BLaER1 (cell line): Measurements from ENCODE around the gene CMIP.
"Not testable (repeated sequence)": the region's sequence is repeated elsewhere in the genome, so short reads cannot be mapped to it uniquely, and the experiment has no call there.

Source experiments
- H3K27ac ChIP-seq: shearing (Covaris generic); formaldehyde crosslinking; 2 replicates; pipeline ENCODE4 v1.8.1; 2022
- H3K27me3 ChIP-seq: shearing (Covaris generic); formaldehyde crosslinking; 2 replicates; pipeline ENCODE4 v1.8.1; 2022
- H3K36me3 ChIP-seq: shearing (Covaris generic); formaldehyde crosslinking; 2 replicates; pipeline ENCODE4 v1.8.1; 2022
- H3K4me1 ChIP-seq: shearing (Covaris generic); formaldehyde crosslinking; 2 replicates; pipeline ENCODE4 v1.8.1; 2022
- H3K4me2 ChIP-seq: shearing (Covaris generic); formaldehyde crosslinking; 2 replicates; pipeline ENCODE4 v1.8.1; 2022
- H3K4me3 ChIP-seq: shearing (Covaris generic); formaldehyde crosslinking; 2 replicates; pipeline ENCODE4 v1.8.1; 2022
- H3K9ac ChIP-seq: shearing (Covaris generic); formaldehyde crosslinking; 2 replicates; pipeline ENCODE4 v1.8.1; 2022
- H3K9me3 ChIP-seq: shearing (Covaris generic); formaldehyde crosslinking; 2 replicates; pipeline ENCODE4 v1.8.1; 2022
- H4K20me1 ChIP-seq: shearing (Covaris generic); formaldehyde crosslinking; 2 replicates; pipeline ENCODE4 v1.8.1; 2022
- Cebpa-rat ChIP-seq: shearing (Covaris generic); IDR thresholded peaks from 2 replicates; pipeline ENCODE4 v1.8.1; 2022

Gene CMIP

DNA sequence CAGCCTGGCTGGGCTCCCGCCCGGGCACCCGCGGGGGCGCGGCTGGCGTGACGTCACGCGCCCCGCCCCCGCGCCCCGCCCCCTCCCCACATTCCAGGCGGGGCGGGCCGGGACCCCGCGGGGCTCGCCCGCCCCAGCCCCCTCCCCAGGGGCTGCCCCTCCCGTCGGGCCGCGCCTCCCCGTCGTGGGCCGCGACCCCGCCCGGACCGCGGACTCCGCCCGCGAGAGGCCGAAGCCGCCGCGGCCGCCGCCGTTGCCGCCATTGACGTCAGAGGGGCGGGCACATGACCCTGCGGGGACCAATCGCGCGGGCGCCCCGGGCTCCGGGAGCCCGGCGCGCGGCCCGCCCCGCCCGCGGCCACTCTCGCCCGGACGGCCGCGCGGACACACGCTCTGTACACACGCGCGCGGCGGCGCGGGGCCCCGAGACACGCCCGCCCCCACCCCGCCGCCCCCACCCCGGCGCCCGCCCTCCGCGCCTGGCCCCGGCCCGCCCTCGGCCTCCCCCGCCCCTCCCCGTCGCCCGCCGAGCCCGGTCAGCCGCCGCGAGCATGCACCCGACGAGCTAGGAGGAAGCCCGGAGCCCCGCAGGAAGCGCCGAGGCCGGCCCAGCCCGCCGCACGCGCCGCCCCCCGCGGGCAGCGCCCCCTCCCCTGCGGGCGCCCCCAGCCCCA lies at the start of gene CMIP:
CMIP (plus strand) TSS at position 361 of the 674 bp plus-strand sequence.
- Histone ChIP-seq H3K4me3 (peak within 1 kb of the TSS; percentile 84), H3K4me1 (peaks cover 46% of the 10 kb centered on the region), H3K9me3 (peaks cover 4% of the 10 kb centered on the region), H3K27ac (peak within 1 kb of the TSS; percentile 89), H3K36me3 (peaks cover 12% of the 10 kb centered on the region; the same call in 1 of the 2 replicates), H3K27me3 (no peaks in the 10 kb centered on the region), H4K20me1 (peaks cover 33% of the 10 kb centered on the region), H3K9ac (peak within 1 kb of the TSS; percentile 95), H3K4me2 (peak within 1 kb of the TSS; percentile 93)
- TF ChIP-seq Cebpa-rat = no peak

DNA sequence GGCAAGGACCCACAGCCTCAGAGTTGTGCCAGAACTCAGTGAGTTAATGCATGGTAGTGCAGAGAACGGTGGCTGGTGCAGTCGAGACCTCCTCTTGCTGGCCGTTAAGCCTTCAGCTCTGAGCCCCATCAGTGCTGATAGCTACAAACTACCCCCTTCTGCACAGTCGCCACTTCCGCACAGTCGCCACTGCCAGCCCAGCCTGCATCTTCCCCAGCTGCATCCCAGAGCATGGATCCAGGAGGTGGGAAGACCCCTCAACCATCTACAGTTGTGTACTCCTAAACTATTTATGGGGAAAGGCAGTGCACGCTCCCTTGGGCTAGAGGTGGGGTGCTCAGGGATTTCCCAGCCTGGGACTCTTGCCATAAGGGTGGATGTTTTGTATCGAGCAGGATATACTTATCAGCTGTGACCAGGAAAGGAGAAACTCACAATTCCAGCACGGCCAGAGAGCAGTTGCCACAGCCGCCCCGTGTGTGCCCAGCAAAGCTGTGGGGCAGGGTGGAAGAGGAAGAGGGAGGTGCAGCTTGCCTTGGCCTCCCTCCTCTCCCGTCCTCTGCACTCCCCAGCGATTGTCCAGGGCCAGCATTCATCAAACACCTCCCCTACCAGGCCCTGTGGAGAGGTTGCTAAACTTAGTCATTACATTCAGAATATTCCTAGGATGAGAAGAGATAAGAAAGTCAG lies 49.5 kb upstream of the CMIP start:
- H3K9me3 ChIP-seq = peaks cover 9% of the 10 kb centered on the region; the same call in 1 of the 2 replicates
- TF ChIP-seq Cebpa-rat = no peak
- H3K27ac ChIP-seq = no peak overlapping the region

DNA sequence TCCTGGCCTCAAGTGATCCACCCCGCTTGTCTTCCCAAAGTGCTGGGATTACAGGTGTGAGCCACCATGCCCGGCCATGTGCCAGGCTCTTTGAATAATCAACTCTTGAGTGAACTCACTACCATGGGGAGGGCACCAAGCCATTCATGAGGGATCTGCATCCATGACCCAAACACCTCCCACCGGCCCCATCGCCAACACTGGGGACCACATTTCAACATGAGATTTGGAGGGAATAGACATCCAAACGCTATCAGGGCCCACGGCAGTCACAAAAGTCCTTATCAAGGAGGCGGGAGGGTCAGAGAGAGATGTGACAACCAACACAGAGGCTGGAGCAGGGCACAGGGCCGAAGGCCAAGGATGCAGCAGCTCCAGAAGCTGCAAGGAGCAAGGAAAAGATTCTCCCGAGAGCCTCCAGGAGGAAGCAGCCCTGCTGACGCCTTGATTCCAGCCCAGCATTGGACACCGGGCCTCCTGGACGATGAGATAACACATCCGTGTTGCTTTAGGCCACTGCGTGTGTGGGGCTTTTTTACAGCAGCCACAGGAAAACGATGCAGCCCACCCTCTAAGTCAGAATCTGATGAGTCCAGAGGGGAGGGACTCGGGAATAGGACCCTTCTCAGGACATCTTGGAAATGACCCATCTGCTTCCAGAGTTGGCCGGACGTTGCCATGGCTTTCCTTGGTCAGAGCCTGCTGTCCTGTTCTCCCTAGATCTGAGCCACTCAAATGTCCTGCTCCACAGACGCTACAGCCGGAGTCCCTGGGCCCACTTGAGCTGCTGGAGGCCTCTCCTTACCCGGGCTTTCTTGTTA lies 47.3 kb upstream of the CMIP start:
- Histone ChIP-seq H3K27me3 (no peaks in the 10 kb centered on the region), H3K4me1 (no peaks in the 10 kb centered on the region), H3K36me3 (peaks cover 6% of the 10 kb centered on the region; the same call in 1 of the 2 replicates), H3K9me3 (peaks cover 9% of the 10 kb centered on the region; the same call in 1 of the 2 replicates), H3K4me3 (no peak overlapping the region), H4K20me1 (no peaks in the 10 kb centered on the region), H3K9ac (no peak overlapping the region), H3K4me2 (no peak overlapping the region), H3K27ac (no peak overlapping the region)
- TF ChIP-seq Cebpa-rat = no peak

More for the DNA sequence above, 49.5 kb upstream of the CMIP start:
- H4K20me1 ChIP-seq = no peaks in the 10 kb centered on the region
- peaks cover 22% of the 10 kb centered on the region for H3K36me3 ChIP-seq
- H3K9ac ChIP-seq = no peak overlapping the region
- no peak overlapping the region for H3K4me2 ChIP-seq
- no peaks in the 10 kb centered on the region for H3K27me3 ChIP-seq
- no peak overlapping the region for H3K4me3 ChIP-seq
- H3K4me1 ChIP-seq = no peaks in the 10 kb centered on the region

DNA sequence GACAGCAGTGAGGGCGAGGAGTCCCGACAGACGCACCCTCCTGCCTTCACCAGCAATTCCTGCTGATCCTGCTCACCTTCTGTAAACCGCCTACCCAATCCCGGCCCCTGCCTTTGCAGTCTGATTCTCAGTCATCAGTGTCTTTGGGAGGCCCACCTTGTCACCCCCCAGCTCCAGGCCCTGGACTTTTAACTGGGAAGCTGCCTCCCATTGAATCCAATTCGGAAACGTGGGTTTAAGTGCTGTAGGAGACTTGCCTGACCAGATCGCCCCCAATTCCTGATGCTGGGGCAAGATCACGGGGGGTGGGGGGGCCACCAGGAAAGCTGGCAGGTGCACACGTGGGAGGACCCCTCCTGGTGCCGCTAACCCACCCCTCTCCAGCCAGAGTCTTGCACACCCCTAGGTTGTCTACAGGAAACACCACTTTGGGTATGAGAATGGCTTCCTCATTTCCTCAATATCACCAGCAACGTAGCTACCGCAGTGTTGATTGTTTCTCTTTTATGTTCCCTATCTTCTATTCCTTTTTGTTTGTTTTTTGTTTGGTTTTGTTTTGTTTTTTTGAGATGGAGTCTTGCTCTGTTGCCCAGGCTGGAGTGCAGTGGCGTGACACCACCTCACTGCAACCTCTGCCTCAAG lies 46.6 kb upstream of the CMIP start:
- no peak for TF ChIP-seq Cebpa-rat
- Histone ChIP-seq H3K4me3 (no peak overlapping the region), H3K27ac (no peak overlapping the region), H3K4me1 (no peaks in the 10 kb centered on the region), H3K9me3 (peaks cover 9% of the 10 kb centered on the region; the same call in 1 of the 2 replicates), H3K27me3 (no peaks in the 10 kb centered on the region), H3K36me3 (no peaks in the 10 kb centered on the region), H3K9ac (no peak overlapping the region), H3K4me2 (no peak overlapping the region), H4K20me1 (no peaks in the 10 kb centered on the region)

DNA sequence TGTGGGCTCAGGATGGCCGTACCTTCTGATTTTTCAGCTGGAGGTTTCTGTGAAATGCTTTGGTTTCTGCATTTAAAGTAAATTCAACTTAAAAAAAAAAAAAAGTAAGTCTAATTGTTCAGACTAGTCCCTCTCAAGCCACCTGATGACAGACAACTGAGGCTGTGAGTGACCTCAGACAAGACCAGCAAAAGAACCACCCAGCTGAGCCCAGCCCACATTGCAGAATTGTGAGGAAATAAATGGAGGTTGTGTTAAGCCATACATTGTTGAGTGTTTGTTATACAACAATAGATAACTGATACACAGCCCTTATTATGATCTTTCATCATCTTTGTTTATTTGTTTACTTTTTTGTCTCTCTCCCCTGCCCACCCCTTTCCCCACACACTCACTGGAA lies 44.7 kb upstream of the CMIP start:
- peaks cover 10% of the 10 kb centered on the region; the same call in 1 of the 2 replicates for H3K4me1 ChIP-seq
- H3K9ac ChIP-seq = no peak overlapping the region
- no peaks in the 10 kb centered on the region for H3K27me3 ChIP-seq
- no peak overlapping the region for H3K27ac ChIP-seq
- no peaks in the 10 kb centered on the region for H4K20me1 ChIP-seq
- no peaks in the 10 kb centered on the region for H3K36me3 ChIP-seq
- TF ChIP-seq Cebpa-rat = no peak
- H3K4me3 ChIP-seq = no peak overlapping the region
- peaks cover 9% of the 10 kb centered on the region; the same call in 1 of the 2 replicates for H3K9me3 ChIP-seq
- no peak overlapping the region for H3K4me2 ChIP-seq

DNA sequence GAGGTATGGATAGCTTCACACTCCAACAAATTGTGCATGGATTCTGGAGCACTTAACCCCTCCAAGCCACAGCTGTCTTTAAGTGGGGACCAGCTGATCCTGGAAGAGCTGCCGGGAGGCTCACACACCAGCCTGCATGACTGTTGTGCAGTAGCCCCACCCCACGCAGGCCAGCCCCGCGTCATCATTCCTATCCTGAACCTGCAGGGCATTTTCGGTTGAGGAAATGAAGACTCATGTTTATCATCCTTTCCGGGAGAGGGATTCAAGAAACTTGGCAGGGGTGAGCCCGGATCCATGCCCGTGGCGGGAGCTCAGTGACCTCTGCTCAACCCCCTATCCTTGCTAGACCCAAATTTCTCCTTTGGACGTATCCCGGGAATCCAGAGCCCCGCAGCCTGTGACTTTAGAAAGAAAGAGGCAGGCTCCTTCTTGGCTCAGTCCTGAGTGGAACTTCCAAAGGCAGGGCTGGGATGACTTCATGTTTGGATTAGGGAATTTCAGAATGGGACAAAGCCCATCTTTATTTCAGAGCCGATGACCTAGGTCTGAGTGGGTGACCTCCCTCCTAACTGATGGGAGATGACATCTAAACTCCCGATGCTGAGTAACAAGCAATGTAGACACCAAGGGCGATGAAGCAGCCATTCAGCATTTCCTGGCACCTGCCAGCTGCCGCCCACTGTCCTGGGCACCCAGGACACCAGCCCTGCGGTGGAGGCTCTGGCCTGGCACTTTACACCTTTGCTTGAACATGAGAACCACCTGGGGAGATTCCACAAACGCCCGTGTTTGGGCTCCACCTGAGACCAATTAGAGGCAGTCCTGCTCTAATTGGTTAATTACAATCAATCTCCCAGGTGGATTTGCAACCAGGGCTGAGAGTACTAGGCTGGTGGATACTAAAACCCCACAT lies 43.3 kb upstream of the CMIP start:
- H3K9me3 ChIP-seq = peaks cover 9% of the 10 kb centered on the region; the same call in 1 of the 2 replicates
- H3K27me3 ChIP-seq = no peaks in the 10 kb centered on the region
- H3K4me1 ChIP-seq = peaks cover 10% of the 10 kb centered on the region; the same call in 1 of the 2 replicates
- H3K4me2 ChIP-seq = peak overlapping the region; percentile 2; the same call in 1 of the 2 replicates
- no peak overlapping the region for H3K4me3 ChIP-seq
- no peaks in the 10 kb centered on the region for H3K36me3 ChIP-seq
- no peak overlapping the region for H3K9ac ChIP-seq
- no peaks in the 10 kb centered on the region for H4K20me1 ChIP-seq
- no peak overlapping the region for H3K27ac ChIP-seq
- TF ChIP-seq Cebpa-rat = no peak

DNA sequence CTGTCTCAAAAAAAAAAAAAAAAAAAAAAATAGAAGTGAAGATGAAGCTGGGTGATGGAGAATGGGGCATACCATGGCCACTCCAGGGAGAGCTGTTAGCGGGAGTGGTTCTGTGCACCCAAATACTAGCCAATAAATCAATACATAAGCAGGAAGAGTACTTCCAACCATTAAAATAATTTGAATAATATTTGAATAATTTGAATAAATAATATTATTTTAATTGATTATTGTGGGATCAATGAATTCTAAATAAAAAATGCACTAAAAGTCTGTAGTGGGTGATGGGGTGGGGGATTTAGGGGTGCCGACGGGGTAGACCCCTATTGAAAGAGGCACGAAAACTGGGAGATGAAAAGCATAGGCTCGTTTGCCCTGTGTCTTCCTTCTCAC lies 41.4 kb upstream of the CMIP start:
- Histone ChIP-seq H3K4me1 (peaks cover 10% of the 10 kb centered on the region; the same call in 1 of the 2 replicates), H3K27ac (no peak overlapping the region), H3K9me3 (peaks cover 9% of the 10 kb centered on the region; the same call in 1 of the 2 replicates), H3K27me3 (no peaks in the 10 kb centered on the region), H3K4me3 (no peak overlapping the region), H3K4me2 (peak overlapping the region; percentile 68), H3K36me3 (no peaks in the 10 kb centered on the region), H3K9ac (no peak overlapping the region), H4K20me1 (no peaks in the 10 kb centered on the region)
- TF ChIP-seq Cebpa-rat = no peak

DNA sequence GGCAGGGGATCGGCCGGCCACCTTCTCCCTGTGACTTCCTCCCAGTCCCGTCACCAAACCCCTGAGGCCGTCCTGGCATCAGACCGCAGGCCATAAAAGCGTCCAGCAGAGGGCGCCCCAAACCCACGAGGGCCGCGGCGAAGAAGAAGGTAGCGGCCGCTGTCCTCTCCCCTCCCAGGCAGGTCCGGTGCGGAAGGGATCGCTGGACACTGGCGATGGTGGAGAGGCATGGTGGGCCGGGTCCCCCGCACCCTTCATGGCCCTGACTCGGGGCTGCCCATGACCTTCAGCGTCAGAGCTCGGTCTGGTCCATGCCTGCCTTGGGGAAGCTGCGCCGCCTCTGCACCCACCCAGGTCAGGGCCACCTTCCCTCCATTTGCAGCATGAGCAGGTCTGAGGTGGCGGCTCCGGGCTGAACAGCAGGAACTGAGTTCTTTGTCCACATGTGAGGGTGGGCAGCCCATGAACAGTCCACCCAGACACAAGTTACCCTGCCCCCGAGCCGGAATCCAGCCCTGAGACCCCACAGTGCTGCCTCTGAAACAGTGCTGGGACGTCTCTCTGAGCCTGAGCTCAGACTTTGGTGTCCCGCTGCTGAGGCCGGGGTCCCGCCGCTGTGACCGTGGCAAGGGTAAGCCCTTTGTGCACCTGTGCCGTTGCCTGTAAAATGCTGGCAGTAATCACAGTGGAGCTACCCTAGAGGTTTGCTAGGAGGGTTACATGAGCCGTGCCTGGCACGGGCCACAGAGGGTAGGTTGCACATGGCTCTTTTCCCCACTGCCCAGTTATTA lies 40.8 kb upstream of the CMIP start:
- Histone ChIP-seq H3K4me3 (peak overlapping the region; percentile 28), H3K27me3 (no peaks in the 10 kb centered on the region), H3K9me3 (peaks cover 9% of the 10 kb centered on the region; the same call in 1 of the 2 replicates), H3K4me1 (peaks cover 12% of the 10 kb centered on the region; the same call in 1 of the 2 replicates), H4K20me1 (no peaks in the 10 kb centered on the region), H3K36me3 (no peaks in the 10 kb centered on the region), H3K4me2 (peak overlapping the region; percentile 68), H3K9ac (no peak overlapping the region), H3K27ac (no peak overlapping the region)
- TF ChIP-seq Cebpa-rat = no peak

DNA sequence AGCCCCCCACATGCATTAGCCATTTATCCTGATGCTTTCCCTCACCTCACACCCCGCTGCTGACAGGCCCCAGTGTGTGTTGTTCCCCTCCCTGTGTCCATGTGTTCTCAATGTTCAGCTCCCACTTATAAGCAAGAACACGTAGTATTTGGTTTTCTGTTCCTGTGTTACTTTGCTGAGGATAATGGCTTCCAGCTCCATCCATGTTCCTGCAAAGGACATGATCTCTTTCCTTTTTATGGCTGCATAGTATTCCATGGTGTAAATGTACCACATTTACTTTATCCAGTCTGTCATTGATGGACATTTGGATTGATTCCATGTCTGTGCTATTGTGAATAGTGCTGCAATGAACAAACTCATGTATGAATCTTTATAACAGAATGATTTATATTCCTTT lies 39.6 kb upstream of the CMIP start:
- not testable (repeated sequence) for H3K27ac ChIP-seq, H3K9ac ChIP-seq, H3K27me3 ChIP-seq, H3K36me3 ChIP-seq, H4K20me1 ChIP-seq, H3K9me3 ChIP-seq, H3K4me3 ChIP-seq, H3K4me2 ChIP-seq
- peaks cover 17% of the 10 kb centered on the region; the same call in 1 of the 2 replicates for H3K4me1 ChIP-seq
